ENCODE results near the gene RAPGEF5. TPM values are rescaled to one million over a fixed set of nuclear protein-coding genes. Genes with fewer than 3 reads are reported as not detected.

The RAPGEF5 gene
- total RNA-seq, 1 experiment from 2014 or later = 13.3 TPM

GRCh38 chr7:22234227-22234626, 122.7 kb downstream of the RAPGEF5 start:
- Histone ChIP-seq H2AFZ (ENCODE audit: low read length) (no peak overlapping the region), H3K23ac (ENCODE audit: insufficient read length, low read depth, low read length) (no peak overlapping the region), H4K8ac (replicated peaks; ENCODE audit: insufficient read length, low read depth, low read length) (no peak overlapping the region), H4K20me1 (ENCODE audit: control insufficient read depth, insufficient read depth, insufficient read length) (no peaks in the 10 kb centered on the region), H3K4me1 (ENCODE audit: insufficient read depth, low read length) (no peaks in the 10 kb centered on the region), H2BK12ac (ENCODE audit: insufficient read length, low read depth, low read length) (no peak overlapping the region), H3K27me3 (ENCODE audit: insufficient read depth, low read length) (no peaks in the 10 kb centered on the region), H3K4ac (ENCODE audit: low read depth, low read length) (no peak overlapping the region), H2BK20ac (ENCODE audit: low read depth, low read length, poor library complexity, severe bottlenecking) (no peak overlapping the region), H3K79me2 (ENCODE audit: insufficient read depth, low read length) (no peaks in the 10 kb centered on the region), H3K56ac (ENCODE audit: insufficient read length, low read depth, low read length) (no peak overlapping the region), H3K9me3 (ENCODE audit: control insufficient read depth, low read depth, low read length) (no peaks in the 10 kb centered on the region), H4K5ac (ENCODE audit: insufficient read length, low read depth, low read length) (no peak overlapping the region), H2BK5ac (ENCODE audit: insufficient read length, low read length) (no peak overlapping the region), H3K14ac (ENCODE audit: insufficient read depth, low read length) (no peak overlapping the region), H3K27ac (ENCODE audit: insufficient read length, low read depth, low read length) (no peak overlapping the region), H4K91ac (ENCODE audit: insufficient read length, low read depth, low read length) (no peak overlapping the region), H3K23me2 (ENCODE audit: insufficient read length, low read depth, low read length, poor library complexity, severe bottlenecking) (no peaks in the 10 kb centered on the region), H2AK5ac (ENCODE audit: insufficient read length, low read length) (no peak overlapping the region), H3K79me1 (ENCODE audit: insufficient read depth, low read depth, low read length, poor library complexity, severe bottlenecking) (no peaks in the 10 kb centered on the region), H3K9ac (ENCODE audit: extremely low read depth, insufficient read length, low read length) (no peak overlapping the region), H2BK120ac (ENCODE audit: low read depth, low read length, poor library complexity, severe bottlenecking) (no peak overlapping the region), H3K18ac (ENCODE audit: insufficient read length, low read depth, low read length) (no peak overlapping the region), H3T11ph (ENCODE audit: low read length) (no peak overlapping the region), H2BK15ac (ENCODE audit: low read depth, low read length) (no peak overlapping the region), H3K4me2 (ENCODE audit: insufficient read depth, insufficient read length, low read length) (no peak overlapping the region)
- no peaks in the 10 kb centered on the region for H3K9me3 Mint-ChIP-seq
- H3K4me3 Mint-ChIP-seq = no peak overlapping the region
- WGBS (ENCODE audit: extremely low coverage, insufficient read length, low lambda C conversion rate) = no CpG with 5 or more reads among the region's 3 CpGs
- peaks cover 8 to 15% of the 10 kb centered on the region in 2 experiments for H3K4me1 Mint-ChIP-seq
- H3K27ac Mint-ChIP-seq = peak overlapping the region in 1 of 3 experiments; percentile 9; a peak in 2 of 7 replicates
- H3K36me3 Mint-ChIP-seq (ENCODE audit: insufficient read depth in 1 of 3, low read depth in 3 of 3) = no peaks in the 10 kb centered on the region
- H3K27me3 Mint-ChIP-seq (ENCODE audit: low read depth) = no peaks in the 10 kb centered on the region
- DNase-seq = no peak
- TF ChIP-seq CTCF (conservative IDR thresholded peaks at IDR 0.05) = no peak

Measured in H9 (cell line).